BE2C (cell line): ENCODE results near the gene AHCTF1.

Experiments used
- DNase-seq: peaks from one replicate; pipeline ENCODE4 v3.0.0-alpha.2; 2020
- H3K27me3 ChIP-seq: fragments of 250-450 bp; sonication (Bioruptor Pico); 2 replicates; pipeline ENCODE4 v1.5.1; 2020; ENCODE audit warnings: mild to moderate bottlenecking
- H3K36me3 ChIP-seq: fragments of 250-450 bp; sonication (Bioruptor Pico); 2 replicates; pipeline ENCODE4 v1.5.1; 2020; ENCODE audit warnings: mild to moderate bottlenecking
- H3K4me1 ChIP-seq: fragments of 250-450 bp; sonication (Bioruptor Pico); 2 replicates; pipeline ENCODE4 v1.5.1; 2020
- H3K4me3 ChIP-seq: 2 replicates; pipeline ENCODE4 v1.5.1; 2011; ENCODE audit warnings: low read depth, low read length
- H3K9me3 ChIP-seq: fragments of 250-450 bp; sonication (Bioruptor Pico); 2 replicates; pipeline ENCODE4 v1.5.1; 2020
- CTCF ChIP-seq: IDR thresholded peaks from 2 replicates; pipeline ENCODE4 v1.5.1; 2012; ENCODE audit warnings: mild to moderate bottlenecking, low read depth, low read length

The AHCTF1 gene

GRCh38 chr1:246798606-246799496 is 132.9 kb downstream of the AHCTF1 start:
- TF ChIP-seq CTCF, result no peak

GRCh38 chr1:246798107-246798506 is 133.6 kb downstream of the AHCTF1 start:
- peaks cover 4% of the 10 kb centered on the region; the same call in 1 of the 2 replicates for H3K4me1 ChIP-seq
- no peak overlapping the region for H3K4me3 ChIP-seq
- no peaks in the 10 kb centered on the region for H3K27me3 ChIP-seq
- H3K9me3 ChIP-seq, result no peaks in the 10 kb centered on the region
- H3K36me3 ChIP-seq, result no peaks in the 10 kb centered on the region
- DNase-seq, result no peak
- TF ChIP-seq CTCF, result no peak

More at GRCh38 chr1:246798606-246799496, 132.9 kb downstream of the AHCTF1 start:
- Histone ChIP-seq H3K27me3 (no peaks in the 10 kb centered on the region), H3K9me3 (no peaks in the 10 kb centered on the region), H3K4me3 (no peak overlapping the region), H3K4me1 (peaks cover 4% of the 10 kb centered on the region; the same call in 1 of the 2 replicates), H3K36me3 (no peaks in the 10 kb centered on the region)
- no peak for DNase-seq

- DNase-seq, result no peak
- no peaks in the 10 kb centered on the region for H3K9me3 ChIP-seq
- H3K4me3 ChIP-seq, result no peak overlapping the region
- no peak for TF ChIP-seq CTCF
- H3K36me3 ChIP-seq, result no peaks in the 10 kb centered on the region
- peaks cover 4% of the 10 kb centered on the region; the same call in 1 of the 2 replicates for H3K4me1 ChIP-seq
- H3K27me3 ChIP-seq, result no peaks in the 10 kb centered on the region
These were observed 134.2 kb downstream of the AHCTF1 start for GRCh38 chr1:246797597-246797996.

- TF ChIP-seq CTCF, result no peak
These were observed 134.6 kb downstream of the AHCTF1 start for GRCh38 chr1:246797157-246797556.

GRCh38 chr1:246795906-246796694 is 135.6 kb downstream of the AHCTF1 start:
- Histone ChIP-seq H3K4me1 (peaks cover 4% of the 10 kb centered on the region; the same call in 1 of the 2 replicates), H3K4me3 (no peak overlapping the region), H3K27me3 (no peaks in the 10 kb centered on the region), H3K36me3 (no peaks in the 10 kb centered on the region), H3K9me3 (no peaks in the 10 kb centered on the region)
- no peak for TF ChIP-seq CTCF
- no peak for DNase-seq

More at GRCh38 chr1:246797157-246797556, 134.6 kb downstream of the AHCTF1 start:
- Histone ChIP-seq H3K4me1 (peaks cover 4% of the 10 kb centered on the region; the same call in 1 of the 2 replicates), H3K4me3 (no peak overlapping the region), H3K9me3 (no peaks in the 10 kb centered on the region), H3K27me3 (no peaks in the 10 kb centered on the region), H3K36me3 (no peaks in the 10 kb centered on the region)
- DNase-seq, result no peak
